H1 (cell line): ENCODE results near the gene VPS37D. TPM values are rescaled to one million over a fixed set of nuclear protein-coding genes. Genes with fewer than 3 reads are reported as not detected.

Experiments used
- CHD7 ChIP-seq: fragments of 300-600 bp; sonication (generic); IDR thresholded peaks from 2 replicates; pipeline ENCODE4 v1.7.1; 2012; ENCODE audit warnings: low read length, moderate library complexity, mild to moderate bottlenecking, inconsistent platforms; ENCODE audit not compliant: insufficient replicate concordance
- E2F6 ChIP-seq: IDR thresholded peaks from 2 replicates; pipeline ENCODE4 v1.6.1; 2012; ENCODE audit warnings: inconsistent platforms
- GTF2F1 ChIP-seq: IDR thresholded peaks from 2 replicates; pipeline ENCODE4 v1.6.1; 2012; ENCODE audit warnings: low read depth, low read length, improper control_type of control experiment, borderline replicate concordance
- HDAC2 ChIP-seq, 2 experiments: fragments of 300-600 bp in 1 of 2; sonication (generic) in 1 of 2; IDR thresholded peaks; 2 replicates each; pipeline ENCODE4 v1.6.1; 2011 to 2012; ENCODE audit warnings: low read depth in 2 of 2, low read length in 2 of 2, mild to moderate bottlenecking in 2 of 2, moderate library complexity in 2 of 2, borderline replicate concordance in 1 of 2, inconsistent platforms in 1 of 2
- JUND ChIP-seq: IDR thresholded peaks from 2 replicates; pipeline ENCODE4 v1.6.1; 2011; ENCODE audit warnings: mild to moderate bottlenecking, improper control_type of control experiment, low read length
- SIRT6 ChIP-seq: IDR thresholded peaks from one replicate; pipeline ENCODE4 v1.7.1; 2012; ENCODE audit warnings: low read length, inconsistent platforms
- TEAD4 ChIP-seq: IDR thresholded peaks from 2 replicates; pipeline ENCODE4 v1.6.1; 2012; ENCODE audit warnings: low read depth, low read length, inconsistent platforms, mixed read lengths
- YY1 ChIP-seq: IDR thresholded peaks from 2 replicates; pipeline ENCODE4 v1.6.1; 2011; ENCODE audit warnings: low read depth, mild to moderate bottlenecking, low read length
- polyA plus RNA-seq, 7 experiments: library from polyadenylated mRNA; depleted of rRNA in 3 of 7; stranded (reverse) in 5 of 7; unstranded in 2 of 7; fragments of >200 nt in 5 of 7; fragments of 200-250 nt in 2 of 7; gene quantifications; 1 replicate in 5 of 7; 2 replicates in 1 of 7; 4 replicates in 1 of 7; pipeline versions ENCODE4 v1.2.1 to v1.2.3, GENCODE V29; 2011 to 2013; ENCODE audit warnings: missing spikeins in 2 of 7, mixed read lengths in 2 of 7
- total RNA-seq: library from RNA; stranded (reverse); fragmentation: NEBNext Ultra II Directional; extraction: Animal tissue kit (Norgen Biotek cat#: 25700); gene quantifications from 2 replicates; pipeline ENCODE4 v1.2.1, GENCODE V29; 2021

Gene VPS37D
- total and polyA plus RNA-seq, 2 of the 8 experiments (the other 6 are each of a cell fraction or from before 2014, with no cell fraction given): 3.4 to 5.0 TPM

DNA sequence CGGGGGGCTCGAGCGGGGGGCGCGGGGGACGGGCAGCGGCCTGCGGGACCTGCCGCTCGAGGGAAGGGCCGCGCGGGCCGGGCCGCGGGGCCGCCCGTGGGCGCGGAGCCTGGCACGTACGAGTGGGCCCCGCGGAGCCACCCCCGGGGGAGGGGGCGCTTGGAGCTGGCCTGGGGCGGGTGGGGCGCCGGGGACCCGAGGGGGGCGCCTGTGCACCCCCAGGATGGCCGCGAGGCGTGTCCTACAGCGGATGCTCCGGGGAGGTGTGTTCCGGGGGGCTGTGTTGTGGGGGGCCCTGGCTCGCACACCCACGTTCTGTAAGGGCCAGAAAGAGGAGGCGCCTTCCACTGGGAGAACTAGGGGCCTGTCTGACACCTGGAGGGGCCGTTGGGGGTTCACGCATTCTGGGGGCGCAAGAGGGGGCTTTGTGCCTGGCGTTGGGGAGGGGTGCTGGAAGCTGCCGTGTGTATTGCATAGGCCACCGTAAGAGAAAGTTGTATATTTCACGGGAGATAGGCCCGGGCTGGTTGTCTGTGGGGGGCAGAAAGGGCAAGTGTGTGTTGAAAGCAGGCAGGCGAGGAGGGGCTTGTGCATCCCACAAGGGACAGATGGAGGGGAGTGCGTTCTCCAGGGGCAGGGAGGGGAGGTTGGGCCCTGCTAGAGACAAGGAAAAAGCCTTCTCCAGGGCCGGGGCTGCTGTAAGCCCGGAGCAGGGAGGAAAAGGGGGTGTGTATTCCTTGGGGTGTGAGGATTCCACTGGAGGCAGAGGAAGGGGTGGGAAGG, 663 bp downstream of the VPS37D start (continued):
- TF ChIP-seq E2F6: no peak
- TF ChIP-seq SIRT6: no peak
- no peak for TF ChIP-seq HDAC2 (IDR thresholded peaks at IDR 0.05; ENCODE audit: borderline replicate concordance in 1 of 2, low read depth in 2 of 2, low read length in 2 of 2)
- no peak for TF ChIP-seq JUND
- no peak for TF ChIP-seq CHD7
- no peak for TF ChIP-seq GTF2F1
- no peak for TF ChIP-seq YY1
- no peak for TF ChIP-seq TEAD4
